SK-N-SH treated with all-trans-retinoic acid at 6 μM for 48 hours (cell line): ENCODE results near the gene KCNAB3.

Experiments used
- ATAC-seq: fragments of 200-7000 bp; cut with Tn5 transposase; 3 replicates; pipeline ENCODE4 v1.9.1; 2020; ENCODE audit warnings: mild to moderate bottlenecking, moderate library complexity
- ARNTL ChIP-seq: fragments of 450-650 bp; formaldehyde crosslinking; IDR thresholded peaks from 2 replicates; pipeline ENCODE4 v1.5.0; 2020; ENCODE audit warnings: low read depth, mild to moderate bottlenecking, moderate library complexity, borderline replicate concordance
- BACH2 ChIP-seq: fragments of 250-450 bp; sonication (Bioruptor Pico); IDR thresholded peaks from 2 replicates; pipeline ENCODE4 v1.9.0; 2021; ENCODE audit warnings: mild to moderate bottlenecking, borderline replicate concordance
- CREB5 ChIP-seq: fragments of 250-450 bp; sonication (Bioruptor Pico); IDR thresholded peaks from 2 replicates; pipeline ENCODE4 v1.5.1; 2020; ENCODE audit warnings: low read depth, mild to moderate bottlenecking, moderate library complexity
- CSDC2 ChIP-seq: fragments of 250-450 bp; sonication (Bioruptor Pico); IDR thresholded peaks from 2 replicates; pipeline ENCODE4 v1.5.0; 2020; ENCODE audit warnings: mild to moderate bottlenecking, moderate library complexity
- CSRNP3 ChIP-seq: fragments of 250-450 bp; sonication (Bioruptor Pico); IDR thresholded peaks from 2 replicates; pipeline ENCODE4 v1.5.1; 2021; ENCODE audit warnings: mild to moderate bottlenecking, moderate library complexity
- ESRRG ChIP-seq: fragments of 250-450 bp; sonication (Bioruptor Pico); IDR thresholded peaks from 2 replicates; pipeline ENCODE4 v1.6.1; 2021; ENCODE audit warnings: mild to moderate bottlenecking
- GLIS3 ChIP-seq: fragments of 250-450 bp; sonication (Bioruptor Pico); IDR thresholded peaks from 2 replicates; pipeline ENCODE4 v1.5.0; 2020; ENCODE audit warnings: mild to moderate bottlenecking, moderate library complexity
- ISL1 ChIP-seq: fragments of 250-450 bp; sonication (Bioruptor Pico); IDR thresholded peaks from 2 replicates; pipeline ENCODE4 v2.1.2; 2022; ENCODE audit warnings: mild to moderate bottlenecking, moderate library complexity
- OSR1 ChIP-seq: fragments of 250-450 bp; sonication (Bioruptor Pico); IDR thresholded peaks from 2 replicates; pipeline ENCODE4 v1.8.0; 2022; ENCODE audit warnings: moderate library complexity, mild to moderate bottlenecking, inconsistent platforms
- PATZ1 ChIP-seq: fragments of 250-450 bp; sonication (Bioruptor Pico); IDR thresholded peaks from 2 replicates; pipeline ENCODE4 v1.8.0; 2020; ENCODE audit warnings: mild to moderate bottlenecking, moderate library complexity, borderline replicate concordance
- POU6F1 ChIP-seq: fragments of 250-450 bp; sonication (Bioruptor Pico); IDR thresholded peaks from 2 replicates; pipeline ENCODE4 v1.8.0; 2021; ENCODE audit warnings: low read depth, mild to moderate bottlenecking, moderate library complexity, borderline replicate concordance
- PPARA ChIP-seq: fragments of 250-450 bp; sonication (Bioruptor Pico); IDR thresholded peaks from 2 replicates; pipeline ENCODE4 v1.5.0; 2020; ENCODE audit warnings: mild to moderate bottlenecking, borderline replicate concordance
- RARB ChIP-seq: fragments of 250-450 bp; sonication (Bioruptor Pico); IDR thresholded peaks from 2 replicates; pipeline ENCODE4 v1.8.0; 2021; ENCODE audit warnings: mild to moderate bottlenecking, moderate library complexity
- TOX ChIP-seq: fragments of 250-450 bp; sonication (Bioruptor Pico); IDR thresholded peaks from 2 replicates; pipeline ENCODE4 v1.8.0; 2021; ENCODE audit warnings: mild to moderate bottlenecking, moderate library complexity, borderline replicate concordance
- TSHZ2 ChIP-seq: fragments of 250-450 bp; sonication (Bioruptor Pico); IDR thresholded peaks from 2 replicates; pipeline ENCODE4 v1.5.0; 2020; ENCODE audit warnings: mild to moderate bottlenecking, moderate library complexity
- ZC3H10 ChIP-seq: fragments of 250-450 bp; sonication (Bioruptor Pico); IDR thresholded peaks from 2 replicates; pipeline ENCODE4 v1.5.1; 2021; ENCODE audit warnings: mild to moderate bottlenecking, moderate library complexity
- ZNF565 ChIP-seq: fragments of 450-650 bp; formaldehyde crosslinking; conservative IDR thresholded peaks from 2 replicates; pipeline ENCODE4 v1.5.0; 2020; ENCODE audit warnings: low read depth, mild to moderate bottlenecking, moderate library complexity
- ZNF8 ChIP-seq: fragments of 450-650 bp; formaldehyde crosslinking; IDR thresholded peaks from 2 replicates; pipeline ENCODE4 v1.5.0; 2020; ENCODE audit warnings: mild to moderate bottlenecking, moderate library complexity

Gene KCNAB3

GRCh38 chr17:7873051-7873450, 56.6 kb downstream of the KCNAB3 start:
- ATAC-seq: no peak
- TF ChIP-seq ESRRG (CRISPR knock-in tag) (no peak), TOX (CRISPR knock-in tag) (no peak), TSHZ2 (CRISPR knock-in tag) (no peak), ZNF8 (CRISPR knock-in tag) (no peak), POU6F1 (CRISPR knock-in tag) (no peak), ISL1 (CRISPR knock-in tag) (no peak), BACH2 (no peak), ZNF565 (CRISPR knock-in tag) (no peak), ZC3H10 (CRISPR knock-in tag) (no peak), ARNTL (no peak), CSRNP3 (no peak), PATZ1 (no peak), GLIS3 (CRISPR knock-in tag) (no peak), PPARA (CRISPR knock-in tag) (no peak), CREB5 (no peak), RARB (CRISPR knock-in tag) (no peak), OSR1 (no peak), CSDC2 (CRISPR knock-in tag) (no peak)
